ENCODE data around the gene ADAM33. TPM values are rescaled to one million over a fixed set of nuclear protein-coding genes. Genes with fewer than 3 reads are reported as not detected.
A peak's percentile ranks its signal among the peaks of the same experiment; 100 is the strongest.

ADAM33 gene
- total RNA-seq, 1 experiment from 2014 or later = 0.11 TPM

- no peak for ATAC-seq
- intact Hi-C loops (cut with micrococcal nuclease) = no loop called here
Observed at GRCh38 chr20:3672547-3673171, 9.2 kb downstream of the ADAM33 start.

DNA sequence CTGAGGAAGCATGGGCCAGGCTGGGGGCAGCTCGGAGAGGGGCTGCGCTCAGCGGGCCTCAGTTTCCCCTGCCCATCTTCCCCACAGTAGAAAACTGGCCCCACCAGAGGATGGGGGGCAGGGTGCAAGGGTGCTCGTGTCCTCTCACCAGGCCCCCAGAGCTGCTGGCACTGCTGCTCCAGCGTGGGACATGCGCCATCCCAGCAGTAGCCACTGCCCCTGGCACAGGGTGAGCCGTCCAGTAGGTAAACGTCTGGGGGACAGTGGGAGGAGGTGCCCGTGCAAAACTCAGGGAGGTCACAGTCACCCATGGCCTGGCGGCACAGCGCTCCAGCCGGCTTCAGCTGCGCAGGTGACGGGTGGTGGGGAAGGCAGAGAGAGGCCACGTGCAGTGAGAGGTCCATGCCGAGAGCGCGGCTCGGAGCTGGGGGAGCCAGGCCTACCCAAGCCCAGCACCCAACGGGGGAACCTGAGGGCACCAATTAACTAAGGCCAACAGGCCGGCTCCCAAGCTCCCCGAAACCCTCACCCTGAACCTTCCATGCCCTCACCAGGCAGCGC lies 9.7 kb downstream of the ADAM33 start:
- no TSS peak for BruUV-seq (replicated peaks)
- CTCF ChIA-PET = no interaction called here
- TF ChIP-seq EZH2 (IDR thresholded peaks at IDR 0.05; ENCODE audit: low read length, unreplicated experiment) (no peak), CTCF (conservative IDR thresholded peaks at IDR 0.05; ENCODE audit: low read depth, low read length) (no peak), EZH2phosphoT487 (IDR thresholded peaks at IDR 0.05; ENCODE audit: borderline replicate concordance, low read length) (no peak)

More at GRCh38 chr20:3672547-3673171, 9.2 kb downstream of the ADAM33 start:
- Histone ChIP-seq H3K4me2 (ENCODE audit: low read length) (peak overlapping the region; percentile 33), H3K4me3 (ENCODE audit: low read length) (no peak overlapping the region), H3K4me1 (ENCODE audit: insufficient read depth, low read length) (no peaks in the 10 kb centered on the region), H3K27ac (ENCODE audit: low read length) (no peak overlapping the region), H3K9me3 (ENCODE audit: low read length) (no peaks in the 10 kb centered on the region), H3K27me3 (ENCODE audit: low read length) (peaks cover 48% of the 10 kb centered on the region), H3K79me2 (ENCODE audit: low read length) (no peaks in the 10 kb centered on the region), H3F3A (ENCODE audit: low read length, unreplicated experiment) (no peaks in the 10 kb centered on the region), H3K9me2 (replicated peaks; ENCODE audit: low read length) (no peaks in the 10 kb centered on the region), H4K20me1 (ENCODE audit: low read length) (no peaks in the 10 kb centered on the region), H3K36me3 (ENCODE audit: low read depth, low read length) (no peaks in the 10 kb centered on the region), H3K9ac (ENCODE audit: low read length) (no peak overlapping the region), H2AFZ (ENCODE audit: low read length) (0 out of 2 replicates have a peak overlapping the region, but pooled peaks have one; percentile 20)
- CTCF ChIA-PET = no interaction called here
- POLR2A ChIA-PET (ENCODE audit: unreplicated experiment) = no interaction called here
- no TSS peak for BruUV-seq (replicated peaks)
- no peak for TF ChIP-seq CTCF (conservative IDR thresholded peaks at IDR 0.05; ENCODE audit: low read depth, low read length)
- TF ChIP-seq EZH2 (IDR thresholded peaks at IDR 0.05; ENCODE audit: low read length, unreplicated experiment) = peak; percentile 43
- no peak for DNase-seq

DNA sequence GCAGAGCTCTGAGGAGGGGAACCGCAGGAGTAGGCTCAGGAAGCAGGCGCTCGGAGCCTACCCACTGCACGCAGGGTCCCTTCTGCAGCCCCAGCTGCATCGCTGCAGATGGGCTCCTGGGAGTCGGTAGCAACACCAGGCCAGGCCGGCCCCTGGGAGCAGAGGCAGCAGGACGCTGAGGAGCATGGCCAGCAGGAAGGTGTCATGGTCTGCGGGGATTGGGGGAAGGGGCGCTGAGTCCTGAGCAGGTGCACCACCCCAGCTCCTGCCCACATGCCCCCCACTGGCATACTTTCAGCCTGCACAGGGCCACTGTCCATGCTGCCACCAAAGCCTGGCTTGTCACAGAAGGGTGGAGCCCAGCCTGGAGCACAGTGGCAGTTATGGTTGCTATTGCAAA lies 10.9 kb downstream of the ADAM33 start:
- H2AFZ ChIP-seq (ENCODE audit: low read length) = no peak overlapping the region
- no peaks in the 10 kb centered on the region for H3K4me1 ChIP-seq (ENCODE audit: insufficient read depth, low read length)
- H3K9ac ChIP-seq (ENCODE audit: low read length) = no peak overlapping the region
- TF ChIP-seq EZH2phosphoT487 (IDR thresholded peaks at IDR 0.05; ENCODE audit: borderline replicate concordance, low read length) = no peak
- no peak for TF ChIP-seq CTCF (conservative IDR thresholded peaks at IDR 0.05; ENCODE audit: low read depth, low read length)
- TF ChIP-seq EZH2 (IDR thresholded peaks at IDR 0.05; ENCODE audit: low read length, unreplicated experiment) = no peak
- CTCF ChIA-PET = no interaction called here
- H3K36me3 ChIP-seq (ENCODE audit: low read depth, low read length) = no peaks in the 10 kb centered on the region
- intact Hi-C loops (cut with micrococcal nuclease) = no loop called here
- H3K4me2 ChIP-seq (ENCODE audit: low read length) = no peak overlapping the region
- no peak overlapping the region for H3K27ac ChIP-seq (ENCODE audit: low read length)
- H3K4me3 ChIP-seq (ENCODE audit: low read length) = no peak overlapping the region
- H3F3A ChIP-seq (ENCODE audit: low read length, unreplicated experiment) = no peaks in the 10 kb centered on the region
- H4K20me1 ChIP-seq (ENCODE audit: low read length) = no peaks in the 10 kb centered on the region
- H3K9me2 ChIP-seq (replicated peaks; ENCODE audit: low read length) = no peaks in the 10 kb centered on the region
- no TSS peak for BruUV-seq (replicated peaks)
- H3K27me3 ChIP-seq (ENCODE audit: low read length) = peaks cover 43% of the 10 kb centered on the region
- no peaks in the 10 kb centered on the region for H3K79me2 ChIP-seq (ENCODE audit: low read length)
- POLR2A ChIA-PET (ENCODE audit: unreplicated experiment) = no interaction called here
- H3K9me3 ChIP-seq (ENCODE audit: low read length) = no peaks in the 10 kb centered on the region
- ATAC-seq = no peak
- DNase-seq = no peak

More for the DNA sequence above, 9.7 kb downstream of the ADAM33 start:
- no peak for ATAC-seq
- H3K4me3 ChIP-seq (ENCODE audit: low read length) = no peak overlapping the region
- H3K27ac ChIP-seq (ENCODE audit: low read length) = no peak overlapping the region
- POLR2A ChIA-PET (ENCODE audit: unreplicated experiment) = no interaction called here
- intact Hi-C loops (cut with micrococcal nuclease) = no loop called here
- no peak overlapping the region for H3K4me2 ChIP-seq (ENCODE audit: low read length)
- no peak for DNase-seq
- no peaks in the 10 kb centered on the region for H3K4me1 ChIP-seq (ENCODE audit: insufficient read depth, low read length)
- H3K79me2 ChIP-seq (ENCODE audit: low read length) = no peaks in the 10 kb centered on the region
- peaks cover 48% of the 10 kb centered on the region for H3K27me3 ChIP-seq (ENCODE audit: low read length)
- H3K9me2 ChIP-seq (replicated peaks; ENCODE audit: low read length) = no peaks in the 10 kb centered on the region
- no peaks in the 10 kb centered on the region for H4K20me1 ChIP-seq (ENCODE audit: low read length)
- H3K9me3 ChIP-seq (ENCODE audit: low read length) = no peaks in the 10 kb centered on the region
- H2AFZ ChIP-seq (ENCODE audit: low read length) = no peak overlapping the region
- H3F3A ChIP-seq (ENCODE audit: low read length, unreplicated experiment) = no peaks in the 10 kb centered on the region
- H3K9ac ChIP-seq (ENCODE audit: low read length) = no peak overlapping the region
- no peaks in the 10 kb centered on the region for H3K36me3 ChIP-seq (ENCODE audit: low read depth, low read length)

Measured in PC-3 (cell line).